ENCODE data around the gene HS3ST5. TPM values are rescaled to one million over a fixed set of nuclear protein-coding genes. Genes with fewer than 3 reads are reported as not detected.

Gene HS3ST5
- polyA plus RNA-seq, 3 donors: not detected

- Histone ChIP-seq H3K4me3 (replicated peaks in 1 of 3; ENCODE audit: low read depth in 2 of 3, low read length in 3 of 3) (no peak overlapping the region), H3K27me3 (ENCODE audit: control insufficient read depth in 2 of 2, insufficient read depth in 2 of 2, low read length in 2 of 2) (no peaks in the 10 kb centered on the region), H3K36me3 (replicated peaks in 1 of 2; ENCODE audit: control insufficient read depth in 1 of 2, insufficient read depth in 2 of 2, low read length in 2 of 2) (no peaks in the 10 kb centered on the region), H3K4me1 (ENCODE audit: control insufficient read depth in 1 of 2, insufficient read depth in 2 of 2, low read length in 2 of 2) (no peaks in the 10 kb centered on the region), H3K79me2 (ENCODE audit: insufficient read depth, low read length) (no peaks in the 10 kb centered on the region), H3K9me3 (replicated peaks in 1 of 2; ENCODE audit: control insufficient read depth in 1 of 2, insufficient read depth in 1 of 2, low read length in 2 of 2) (no peaks in the 10 kb centered on the region), H3K9ac (ENCODE audit: insufficient read depth, low read length, poor library complexity, severe bottlenecking) (no peak overlapping the region), H3K4me2 (replicated peaks; ENCODE audit: extremely low read depth, low read length, poor library complexity, severe bottlenecking) (no peak overlapping the region), H4K20me1 (ENCODE audit: insufficient read depth, low read length) (no peaks in the 10 kb centered on the region), H2AFZ (ENCODE audit: insufficient read depth, low read depth, low read length, poor library complexity, severe bottlenecking) (no peak overlapping the region), H3K27ac (ENCODE audit: low read depth in 1 of 2, low read length in 2 of 2) (no peak overlapping the region)
- Mint-ChIP-seq H3K9me3 (no peaks in the 10 kb centered on the region), H3K27ac (no peak overlapping the region), H3K27me3 (ENCODE audit: low read depth in 3 of 3) (peaks cover 0 to 3% (median 0%) of the 10 kb centered on the region in 3 donors), H3K4me3 (no peak overlapping the region), H3K4me1 (no peaks in the 10 kb centered on the region), H3K36me3 (no peaks in the 10 kb centered on the region)
- TF ChIP-seq CTCF (IDR thresholded peaks at IDR 0.05): no peak
- intact Hi-C loops (cut with micrococcal nuclease): no loop called here
- whole genome bisulfite sequencing (ENCODE audit: insufficient coverage): no CpG with 5 or more reads among the region's 4 CpGs
- DNase-seq: no peak
Measured at GRCh38 chr6:114160881-114161280, 181.9 kb downstream of the HS3ST5 start.

- TF ChIP-seq CTCF (IDR thresholded peaks at IDR 0.05): no peak
- Histone ChIP-seq H3K4me2 (replicated peaks; ENCODE audit: extremely low read depth, low read length, poor library complexity, severe bottlenecking) (no peak overlapping the region), H3K27ac (ENCODE audit: low read depth in 1 of 2, low read length in 2 of 2) (no peak overlapping the region), H3K79me2 (ENCODE audit: insufficient read depth, low read length) (no peaks in the 10 kb centered on the region), H3K9me3 (replicated peaks in 1 of 2; ENCODE audit: control insufficient read depth in 1 of 2, insufficient read depth in 1 of 2, low read length in 2 of 2) (no peaks in the 10 kb centered on the region), H2AFZ (ENCODE audit: insufficient read depth, low read depth, low read length, poor library complexity, severe bottlenecking) (no peak overlapping the region), H3K9ac (ENCODE audit: insufficient read depth, low read length, poor library complexity, severe bottlenecking) (no peak overlapping the region), H3K36me3 (replicated peaks in 1 of 2; ENCODE audit: control insufficient read depth in 1 of 2, insufficient read depth in 2 of 2, low read length in 2 of 2) (no peaks in the 10 kb centered on the region), H3K4me1 (ENCODE audit: control insufficient read depth in 1 of 2, insufficient read depth in 2 of 2, low read length in 2 of 2) (no peaks in the 10 kb centered on the region), H3K27me3 (ENCODE audit: control insufficient read depth in 2 of 2, insufficient read depth in 2 of 2, low read length in 2 of 2) (no peaks in the 10 kb centered on the region), H4K20me1 (ENCODE audit: insufficient read depth, low read length) (no peaks in the 10 kb centered on the region), H3K4me3 (replicated peaks in 1 of 3; ENCODE audit: low read depth in 2 of 3, low read length in 3 of 3) (no peak overlapping the region)
- Mint-ChIP-seq H3K27me3 (ENCODE audit: low read depth in 3 of 3) (peaks cover 0 to 3% (median 1%) of the 10 kb centered on the region in 3 donors), H3K36me3 (no peaks in the 10 kb centered on the region), H3K4me1 (no peaks in the 10 kb centered on the region), H3K4me3 (no peak overlapping the region), H3K27ac (no peak overlapping the region), H3K9me3 (no peaks in the 10 kb centered on the region)
- intact Hi-C loops (cut with micrococcal nuclease): no loop called here
- DNase-seq: no peak
Measured at GRCh38 chr6:114159727-114160126, 183.1 kb downstream of the HS3ST5 start.
